SK-N-SH treated with all-trans-retinoic acid at 6 μM for 48 hours (cell line): Measurements from ENCODE around the gene DENND6A.
"Not testable (repeated sequence)": the region's sequence is repeated elsewhere in the genome, so short reads cannot be mapped to it uniquely, and the experiment has no call there.

ENCODE experiments used
- ATAC-seq: fragments of 200-7000 bp; cut with Tn5 transposase; 3 replicates; pipeline ENCODE4 v1.9.1; 2020; ENCODE audit warnings: mild to moderate bottlenecking, moderate library complexity
- ARNTL ChIP-seq: fragments of 450-650 bp; formaldehyde crosslinking; IDR thresholded peaks from 2 replicates; pipeline ENCODE4 v1.5.0; 2020; ENCODE audit warnings: low read depth, mild to moderate bottlenecking, moderate library complexity, borderline replicate concordance
- CREB5 ChIP-seq: fragments of 250-450 bp; sonication (Bioruptor Pico); IDR thresholded peaks from 2 replicates; pipeline ENCODE4 v1.5.1; 2020; ENCODE audit warnings: low read depth, mild to moderate bottlenecking, moderate library complexity
- GLIS3 ChIP-seq: fragments of 250-450 bp; sonication (Bioruptor Pico); IDR thresholded peaks from 2 replicates; pipeline ENCODE4 v1.5.0; 2020; ENCODE audit warnings: mild to moderate bottlenecking, moderate library complexity
- ISL1 ChIP-seq: fragments of 250-450 bp; sonication (Bioruptor Pico); IDR thresholded peaks from 2 replicates; pipeline ENCODE4 v2.1.2; 2022; ENCODE audit warnings: mild to moderate bottlenecking, moderate library complexity
- OSR1 ChIP-seq: fragments of 250-450 bp; sonication (Bioruptor Pico); IDR thresholded peaks from 2 replicates; pipeline ENCODE4 v1.8.0; 2022; ENCODE audit warnings: moderate library complexity, mild to moderate bottlenecking, inconsistent platforms
- PATZ1 ChIP-seq: fragments of 250-450 bp; sonication (Bioruptor Pico); IDR thresholded peaks from 2 replicates; pipeline ENCODE4 v1.8.0; 2020; ENCODE audit warnings: mild to moderate bottlenecking, moderate library complexity, borderline replicate concordance
- POU6F1 ChIP-seq: fragments of 250-450 bp; sonication (Bioruptor Pico); IDR thresholded peaks from 2 replicates; pipeline ENCODE4 v1.8.0; 2021; ENCODE audit warnings: low read depth, mild to moderate bottlenecking, moderate library complexity, borderline replicate concordance
- SNAI2 ChIP-seq: fragments of 250-450 bp; sonication (Bioruptor Pico); IDR thresholded peaks from 2 replicates; pipeline ENCODE4 v1.5.0; 2020; ENCODE audit warnings: mild to moderate bottlenecking, moderate library complexity
- TSHZ2 ChIP-seq: fragments of 250-450 bp; sonication (Bioruptor Pico); IDR thresholded peaks from 2 replicates; pipeline ENCODE4 v1.5.0; 2020; ENCODE audit warnings: mild to moderate bottlenecking, moderate library complexity
- ZC3H10 ChIP-seq: fragments of 250-450 bp; sonication (Bioruptor Pico); IDR thresholded peaks from 2 replicates; pipeline ENCODE4 v1.5.1; 2021; ENCODE audit warnings: mild to moderate bottlenecking, moderate library complexity
- ZFP3 ChIP-seq: fragments of 250-450 bp; sonication (Bioruptor Pico); IDR thresholded peaks from 2 replicates; pipeline ENCODE4 v1.5.0; 2020; ENCODE audit warnings: mild to moderate bottlenecking, moderate library complexity
- ZFP30 ChIP-seq: fragments of 450-650 bp; formaldehyde crosslinking; IDR thresholded peaks from 2 replicates; pipeline ENCODE4 v1.5.0; 2022; ENCODE audit warnings: mild to moderate bottlenecking, moderate library complexity
- ZNF565 ChIP-seq: fragments of 450-650 bp; formaldehyde crosslinking; conservative IDR thresholded peaks from 2 replicates; pipeline ENCODE4 v1.5.0; 2020; ENCODE audit warnings: low read depth, mild to moderate bottlenecking, moderate library complexity
- ZNF70 ChIP-seq: fragments of 450-650 bp; formaldehyde crosslinking; IDR thresholded peaks from 2 replicates; pipeline ENCODE4 v1.5.0; 2020; ENCODE audit warnings: mild to moderate bottlenecking, moderate library complexity
- ZNF8 ChIP-seq: fragments of 450-650 bp; formaldehyde crosslinking; IDR thresholded peaks from 2 replicates; pipeline ENCODE4 v1.5.0; 2020; ENCODE audit warnings: mild to moderate bottlenecking, moderate library complexity

Gene DENND6A

DNA sequence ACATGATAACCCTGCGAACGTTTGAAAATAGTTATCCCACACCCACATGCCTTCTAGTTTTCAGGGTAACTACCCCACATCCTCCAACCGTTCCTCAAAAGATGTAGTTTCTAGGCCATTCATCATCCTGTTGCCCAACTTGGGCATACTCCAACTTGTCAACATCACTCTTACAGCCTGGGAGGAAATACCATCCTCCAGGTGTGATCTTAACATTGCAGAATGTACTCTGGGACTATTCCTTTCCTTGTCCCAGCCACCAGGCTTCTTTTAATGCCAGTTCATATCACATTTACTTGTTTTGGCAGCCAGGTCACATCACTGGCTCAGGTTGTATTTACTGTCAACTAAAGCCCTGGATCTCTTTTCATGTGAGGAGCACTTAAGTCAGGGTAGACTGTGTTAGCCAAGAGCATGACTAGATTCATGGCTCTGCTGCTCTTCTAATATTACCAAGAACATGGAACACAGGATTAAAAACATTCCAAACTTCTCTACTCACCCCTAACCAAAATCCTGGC, 4.0 kb upstream of the DENND6A start:
- no peak for TF ChIP-seq ZNF8
- TF ChIP-seq ZNF565, result no peak
- TF ChIP-seq POU6F1, result no peak
- TF ChIP-seq ZC3H10 (CRISPR knock-in tag), result no peak
- no peak for TF ChIP-seq ZNF70 (CRISPR knock-in tag)
- TF ChIP-seq TSHZ2, result no peak
- TF ChIP-seq ARNTL (CRISPR knock-in tag), result no peak
- TF ChIP-seq ISL1 (CRISPR knock-in tag), result no peak
- no peak for TF ChIP-seq GLIS3 (CRISPR knock-in tag)
- TF ChIP-seq ZFP3 (CRISPR knock-in tag), result no peak
- TF ChIP-seq CREB5 (CRISPR knock-in tag), result no peak
- TF ChIP-seq PATZ1 (CRISPR knock-in tag), result no peak
- no peak for TF ChIP-seq ZFP30 (CRISPR knock-in tag)
- no peak for ATAC-seq

GRCh38 chr3:57694146-57694545, 1.3 kb upstream of the DENND6A start:
- TF ChIP-seq GLIS3 (CRISPR knock-in tag) (no peak), CREB5 (CRISPR knock-in tag) (no peak), TSHZ2 (no peak), ZNF8 (no peak), OSR1 (CRISPR knock-in tag) (no peak), POU6F1 (no peak), SNAI2 (no peak)
- no peak for ATAC-seq

- ATAC-seq, result not testable (repeated sequence)
Measured at GRCh38 chr3:57692133-57692395, 813 bp downstream of the DENND6A start.
